H1 (cell line): ENCODE data around the gene SBNO2. TPM values are rescaled to one million over a fixed set of nuclear protein-coding genes. Genes with fewer than 3 reads are reported as not detected.

Source experiments
- CTCF ChIA-PET: fragments of 300-600 bp; sonication (Branson Sonifier 250); formaldehyde crosslinking; loops from one replicate; lab custom pipeline; 2021; ENCODE audit not compliant: partially characterized antibody; lab: Charles Lee
- POLR2A ChIA-PET: fragments of 300-600 bp; sonication (Branson Sonifier 250); formaldehyde crosslinking; loops from one replicate; lab custom pipeline; 2021; ENCODE audit warnings: inconsistent platforms; ENCODE audit not compliant: partially characterized antibody; lab: Charles Lee
- DNase-seq, 2 experiments: peaks; one replicate each; pipeline versions ENCODE4 v3.0.0 to v3.0.0-alpha.2; 2010 to 2022; ENCODE audit warnings: low spot score in 2 of 2, low read depth in 1 of 2, mixed read lengths in 1 of 2
- FAIRE-seq: peaks from 2 replicates; lab custom pipeline; 2011; peaks lifted over from hg19 to GRCh38; lab: Jason Lieb, UNC
- H2AFZ ChIP-seq: 2 replicates; pipeline ENCODE4 v1.8.1; 2012; ENCODE audit warnings: low read length, inconsistent platforms
- H2AK5ac ChIP-seq: 2 replicates; pipeline ENCODE4 v1.6.1; 2013; ENCODE audit warnings: low read depth, low read length
- H2BK120ac ChIP-seq: replicated peaks from 2 replicates; pipeline ENCODE3; 2013; ENCODE audit warnings: low read depth, low read length, inconsistent platforms
- H2BK12ac ChIP-seq: 2 replicates; pipeline ENCODE4 v1.6.1; 2013; ENCODE audit warnings: low read depth, low read length
- H2BK15ac ChIP-seq: 2 replicates; pipeline ENCODE4 v1.6.1; 2013; ENCODE audit warnings: low read length
- H2BK20ac ChIP-seq: 2 replicates; pipeline ENCODE4 v1.6.1; 2013; ENCODE audit warnings: low read length
- H2BK5ac ChIP-seq: 2 replicates; pipeline ENCODE4 v1.6.1; 2013; ENCODE audit warnings: low read depth, low read length
- H3K14ac ChIP-seq: 2 replicates; pipeline ENCODE4 v1.6.1; 2013; ENCODE audit warnings: inconsistent platforms; ENCODE audit not compliant: insufficient read length
- H3K18ac ChIP-seq: 2 replicates; pipeline ENCODE4 v1.6.1; 2013; ENCODE audit warnings: low read length; ENCODE audit errors: extremely low read depth
- H3K23ac ChIP-seq: 2 replicates; pipeline ENCODE4 v1.6.1; 2013; ENCODE audit warnings: inconsistent platforms; ENCODE audit not compliant: insufficient read length
- H3K23me2 ChIP-seq: 2 replicates; pipeline ENCODE4 v1.6.1; 2013; ENCODE audit warnings: low read depth, low read length
- H3K27ac ChIP-seq: 2 replicates; pipeline ENCODE4 v1.6.1; 2011; ENCODE audit warnings: low read depth, low read length, inconsistent platforms
- H3K27me3 ChIP-seq, 4 experiments: replicated peaks in 1 of 4; 1 replicate in 1 of 4; 2 replicates in 3 of 4; pipeline versions ENCODE4 v1.6.1 to v1.8.1; 2011 to 2013; ENCODE audit warnings: low read length in 3 of 4, mild to moderate bottlenecking in 3 of 4, inconsistent platforms in 2 of 4, mixed read lengths in 2 of 4, moderate library complexity in 1 of 4; ENCODE audit not compliant: control insufficient read depth in 3 of 4, insufficient read depth in 3 of 4; ENCODE audit errors: extremely low read depth in 1 of 4
- H3K36me3 ChIP-seq, 4 experiments: 2 replicates each; pipeline versions ENCODE4 v1.6.1 to v1.8.1; 2011 to 2013; ENCODE audit warnings: mild to moderate bottlenecking in 4 of 4, low read length in 3 of 4, moderate library complexity in 2 of 4, control low read depth in 1 of 4, inconsistent platforms in 1 of 4; ENCODE audit not compliant: insufficient read depth in 4 of 4, control insufficient read depth in 2 of 4
- H3K4ac ChIP-seq: replicated peaks from 2 replicates; pipeline ENCODE3; 2013; ENCODE audit warnings: low read length, low read depth, mixed read lengths, inconsistent platforms; ENCODE audit not compliant: insufficient read length
- H3K4me1 ChIP-seq, 4 experiments: replicated peaks in 1 of 4; 1 replicate in 1 of 4; 2 replicates in 3 of 4; pipeline versions ENCODE4 v1.6.1 to v1.8.1; 2011 to 2013; ENCODE audit warnings: low read length in 3 of 4, inconsistent platforms in 2 of 4, mixed read lengths in 1 of 4; ENCODE audit not compliant: insufficient read depth in 4 of 4, control insufficient read depth in 3 of 4
- H3K4me2 ChIP-seq, 2 experiments: 2 replicates each; pipeline versions ENCODE4 v1.6.1 to v1.8.1; 2011 to 2013; ENCODE audit warnings: low read depth in 2 of 2, low read length in 2 of 2, control low read depth in 1 of 2, inconsistent platforms in 1 of 2, mild to moderate bottlenecking in 1 of 2; ENCODE audit not compliant: insufficient read depth in 1 of 2
- H3K4me3 ChIP-seq, 4 experiments: fragments of 200-600, 300-600 bp in 1 of 4; sonication (generic), shearing (Covaris generic), sonication (Bioruptor Twin) in 1 of 4; 2 replicates each; pipeline versions ENCODE4 v1.5.1 to v1.8.1; 2011 to 2016; ENCODE audit warnings: low read length in 4 of 4, low read depth in 3 of 4, control low read depth in 2 of 4, inconsistent platforms in 2 of 4, mild to moderate bottlenecking in 2 of 4, mixed read lengths in 1 of 4, moderate library complexity in 1 of 4; ENCODE audit not compliant: insufficient read depth in 2 of 4; ENCODE audit errors: extremely low read depth in 1 of 4
- H3K56ac ChIP-seq: replicated peaks from 2 replicates; pipeline ENCODE3; 2013; ENCODE audit warnings: low read depth, mild to moderate bottlenecking, mixed read lengths, low read length, inconsistent platforms; ENCODE audit not compliant: insufficient read length
- H3K79me1 ChIP-seq: 2 replicates; pipeline ENCODE4 v1.6.1; 2013; ENCODE audit warnings: low read depth, low read length, control low read depth
- H3K79me2 ChIP-seq, 2 experiments: 2 replicates each; pipeline versions ENCODE4 v1.6.1 to v1.8.1; 2012 to 2013; ENCODE audit warnings: low read length in 2 of 2, mild to moderate bottlenecking in 2 of 2, inconsistent platforms in 1 of 2; ENCODE audit not compliant: insufficient read depth in 2 of 2, control insufficient read depth in 1 of 2
- H3K9ac ChIP-seq, 4 experiments: replicated peaks in 1 of 4; 1 replicate in 1 of 4; 2 replicates in 3 of 4; pipeline versions ENCODE4 v1.6.1 to v1.8.1; 2011 to 2013; ENCODE audit warnings: low read depth in 3 of 4, low read length in 3 of 4, control low read depth in 2 of 4, mild to moderate bottlenecking in 2 of 4, moderate library complexity in 2 of 4, inconsistent platforms in 1 of 4; ENCODE audit errors: extremely low read depth in 1 of 4
- H3K9me3 ChIP-seq, 2 experiments: 2 replicates each; pipeline versions ENCODE4 v1.6.1 to v1.8.1; 2012 to 2013; ENCODE audit warnings: mild to moderate bottlenecking in 2 of 2, moderate library complexity in 2 of 2, control low read depth in 1 of 2, inconsistent platforms in 1 of 2, low read depth in 1 of 2, low read length in 1 of 2, mixed read lengths in 1 of 2; ENCODE audit not compliant: insufficient read depth in 2 of 2
- H4K20me1 ChIP-seq, 2 experiments: replicated peaks in 1 of 2; 2 replicates each; pipeline versions ENCODE3 to v1.8.1; 2011 to 2013; ENCODE audit warnings: inconsistent platforms in 2 of 2, low read length in 2 of 2, mild to moderate bottlenecking in 1 of 2; ENCODE audit not compliant: insufficient read depth in 2 of 2, control insufficient read depth in 1 of 2
- H4K5ac ChIP-seq: 2 replicates; pipeline ENCODE4 v1.6.1; 2013; ENCODE audit warnings: low read length, low read depth, mixed read lengths, inconsistent platforms; ENCODE audit not compliant: insufficient read length
- H4K8ac ChIP-seq: 2 replicates; pipeline ENCODE4 v1.8.0; 2013; ENCODE audit warnings: mild to moderate bottlenecking, moderate library complexity, low read length, inconsistent platforms; ENCODE audit not compliant: insufficient read depth; ENCODE audit errors: extremely low read depth
- H4K91ac ChIP-seq: replicated peaks from 2 replicates; pipeline ENCODE3; 2013; ENCODE audit warnings: low read length, mixed read lengths, inconsistent platforms; ENCODE audit not compliant: insufficient read length
- POLR2AphosphoS5 ChIP-seq: IDR thresholded peaks from 2 replicates; pipeline ENCODE4 v1.6.1; 2011; ENCODE audit warnings: low read depth, low read length
- RNF2 ChIP-seq: fragments of 200-900, 300-1000 bp; sonication (generic); IDR thresholded peaks from 2 replicates; pipeline ENCODE4 v1.7.1; 2016; ENCODE audit warnings: borderline replicate concordance, low read depth, mild to moderate bottlenecking, antibody characterized with exemption, low read length; ENCODE audit not compliant: poor library complexity, severe bottlenecking; ENCODE audit errors: missing control alignments
- TBP ChIP-seq: IDR thresholded peaks from 2 replicates; pipeline ENCODE4 v1.6.1; 2011; ENCODE audit warnings: low read depth, low read length, improper control_type of control experiment
- YY1 ChIP-seq: IDR thresholded peaks from 2 replicates; pipeline ENCODE4 v1.6.1; 2011; ENCODE audit warnings: low read depth, mild to moderate bottlenecking, low read length
- WGBS, 2 experiments: shearing (Covaris generic) in 1 of 2; methylation state at CpG; one replicate each; pipeline versions ENCODE4 v1.1.6 to v1.1.7; 2013 to 2015; ENCODE audit warnings: low lambda C conversion rate in 2 of 2, mixed read lengths in 2 of 2, inconsistent platforms in 1 of 2, low coverage in 1 of 2, missing lambda C conversion rate in 1 of 2; ENCODE audit not compliant: insufficient replicate concordance in 2 of 2, insufficient coverage in 1 of 2, insufficient read length in 1 of 2; ENCODE audit errors: extremely low coverage in 1 of 2, missing lambda C conversion rate in 1 of 2; 5-methylcytosine and 5-hydroxymethylcytosine counted together
- polyA plus RNA-seq, 7 experiments: library from polyadenylated mRNA; depleted of rRNA in 3 of 7; stranded (reverse) in 5 of 7; unstranded in 2 of 7; fragments of >200 nt in 5 of 7; fragments of 200-250 nt in 2 of 7; gene quantifications; 1 replicate in 5 of 7; 2 replicates in 1 of 7; 4 replicates in 1 of 7; pipeline versions ENCODE4 v1.2.1 to v1.2.3, GENCODE V29; 2011 to 2013; ENCODE audit warnings: missing spikeins in 2 of 7, mixed read lengths in 2 of 7
- total RNA-seq: library from RNA; stranded (reverse); fragmentation: NEBNext Ultra II Directional; extraction: Animal tissue kit (Norgen Biotek cat#: 25700); gene quantifications from 2 replicates; pipeline ENCODE4 v1.2.1, GENCODE V29; 2021
- TF ChIP-seq, protein P1 (sequence below): IDR thresholded peaks from 2 replicates; pipeline ENCODE4 v1.6.1; 2012; ENCODE audit warnings: inconsistent platforms

The SBNO2 gene
- total and polyA plus RNA-seq, 2 of the 8 experiments (the other 6 are each of a cell fraction or from before 2014, with no cell fraction given): 12.2 to 31.4 TPM

DNA sequence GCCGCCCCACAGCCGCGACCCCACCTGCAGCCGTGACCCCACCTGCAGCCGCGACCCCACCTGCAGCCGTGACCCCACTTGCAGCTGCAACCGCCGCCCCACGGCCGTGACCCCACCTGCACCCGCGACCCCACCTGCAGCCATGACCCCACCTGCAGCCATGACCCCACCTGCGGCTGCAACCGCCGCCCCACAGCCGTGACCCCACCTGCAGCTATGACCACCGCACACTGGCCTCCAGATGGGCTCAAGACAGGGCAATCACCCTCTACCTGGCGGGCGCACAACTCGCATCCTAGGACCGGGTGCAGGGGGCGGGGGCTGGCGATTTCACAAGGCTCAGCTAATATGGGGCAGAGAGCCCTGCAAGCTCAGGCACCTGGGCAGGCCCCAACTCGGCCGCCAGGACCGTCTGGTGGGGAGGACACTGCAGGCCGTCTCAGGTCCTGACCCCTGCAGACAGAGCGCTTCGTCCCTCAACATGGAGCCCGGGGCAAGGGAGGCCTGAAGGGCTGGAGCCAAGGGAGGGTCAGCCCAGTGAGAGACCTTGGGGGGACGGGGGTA, 15.1 kb downstream of the SBNO2 start:
- no peak overlapping the region for H2BK20ac ChIP-seq
- H2BK12ac ChIP-seq: no peak overlapping the region
- POLR2A ChIA-PET: interaction anchor here (1.9 kb wide), 1 partner anchor 55 kb away, joined by 4 read pairs; the partner anchor contains the start of gene GPX4
- H3K4me2 ChIP-seq: no peak overlapping the region
- peaks cover 0 to 22% of the 10 kb centered on the region in 2 experiments for H4K20me1 ChIP-seq
- no peak overlapping the region for H2BK120ac ChIP-seq
- no peak overlapping the region for H3K27ac ChIP-seq
- no peak overlapping the region for H3K56ac ChIP-seq
- H3K36me3 ChIP-seq: peaks cover 0 to 3% (median 0%) of the 10 kb centered on the region in 4 experiments; a peak in 1 of 8 replicates
- no peak overlapping the region for H3K14ac ChIP-seq
- no peaks in the 10 kb centered on the region for H3K9me3 ChIP-seq
- H2BK15ac ChIP-seq: no peak overlapping the region
- H3K79me1 ChIP-seq: peaks cover 7% of the 10 kb centered on the region
- no peak overlapping the region for H3K18ac ChIP-seq
- H3K4me1 ChIP-seq: peaks cover 0 to 4% (median 0%) of the 10 kb centered on the region in 4 experiments; a peak in 3 of 7 replicates
- H3K4ac ChIP-seq: no peak overlapping the region
- WGBS, 2 experiments: 91% methylated on average over 25 of the region's 32 CpGs; no CpG with 5 or more reads in 1 of the 2 experiments
- H3K27me3 ChIP-seq: no peaks in the 10 kb centered on the region
- no peak overlapping the region for H3K23ac ChIP-seq
- CTCF ChIA-PET: interaction anchor here (0.7 to 1.6 kb wide), 3 partner anchors 13 to 64 kb away, joined by 3 to 7 read pairs (median 3); no protein-coding TSS in a partner anchor
- TF ChIP-seq YY1: no peak
- no peak for TF ChIP-seq TBP
- TF ChIP-seq, protein P1, sequence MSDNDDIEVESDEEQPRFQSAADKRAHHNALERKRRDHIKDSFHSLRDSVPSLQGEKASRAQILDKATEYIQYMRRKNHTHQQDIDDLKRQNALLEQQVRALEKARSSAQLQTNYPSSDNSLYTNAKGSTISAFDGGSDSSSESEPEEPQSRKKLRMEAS: no peak
- TF ChIP-seq RNF2: no peak
- TF ChIP-seq POLR2AphosphoS5: no peak
- no peak overlapping the region for H2AK5ac ChIP-seq
- H3K23me2 ChIP-seq: no peaks in the 10 kb centered on the region
- H4K91ac ChIP-seq: no peak overlapping the region
- DNase-seq: no peak
- no peak overlapping the region for H2AFZ ChIP-seq
- peaks cover 0 to 9% of the 10 kb centered on the region in 2 experiments; a peak in 1 of 4 replicates for H3K79me2 ChIP-seq
- no peak for FAIRE-seq
- H4K8ac ChIP-seq: peak overlapping the region; percentile 57
- H2BK5ac ChIP-seq: no peak overlapping the region
- H3K9ac ChIP-seq: no peak overlapping the region
- H4K5ac ChIP-seq: no peak overlapping the region
- no peak overlapping the region for H3K4me3 ChIP-seq
